CD4-positive, alpha-beta memory T cell (primary cell): ENCODE measurements around the gene KDELR1. TPM values are rescaled to one million over a fixed set of nuclear protein-coding genes. Genes with fewer than 3 reads are reported as not detected.

Experiments used
- CTCF ChIA-PET: fragments of 350-600 bp; sonication (Branson Sonifier 250); formaldehyde crosslinking; loops from one replicate; lab custom pipeline; 2021; ENCODE audit warnings: inconsistent platforms; ENCODE audit not compliant: partially characterized antibody; lab: Charles Lee
- POLR2A ChIA-PET: fragments of 350-600 bp; sonication (Branson Sonifier 250); formaldehyde crosslinking; loops from one replicate; lab custom pipeline; 2021; ENCODE audit not compliant: partially characterized antibody; lab: Charles Lee
- DNase-seq, 5 donors: peaks; one replicate each; pipeline versions ENCODE4 v3.0.0 to v3.0.0-alpha.2; 2020 to 2022; ENCODE audit warnings: mixed read lengths in 1 of 5
- H3K27ac ChIP-seq: one replicate; pipeline ENCODE4 v1.7.0; 2013; ENCODE audit warnings: low read depth, low read length
- H3K27me3 ChIP-seq: 2 replicates; pipeline ENCODE4 v1.7.0; 2013; ENCODE audit warnings: mild to moderate bottlenecking, low read length, moderate library complexity; ENCODE audit not compliant: insufficient read depth
- H3K36me3 ChIP-seq: 2 replicates; pipeline ENCODE4 v1.7.0; 2013; ENCODE audit warnings: mild to moderate bottlenecking, low read length, moderate library complexity; ENCODE audit not compliant: insufficient read depth
- H3K4me1 ChIP-seq: 2 replicates; pipeline ENCODE4 v1.7.0; 2013; ENCODE audit warnings: mild to moderate bottlenecking, low read length, moderate library complexity; ENCODE audit not compliant: insufficient read depth
- H3K4me3 ChIP-seq, 2 donors: one replicate each; pipeline ENCODE4 v1.7.0; 2013; ENCODE audit warnings: low read length in 2 of 2, mild to moderate bottlenecking in 1 of 2
- H3K9me3 ChIP-seq, 2 donors: one replicate each; pipeline ENCODE4 v1.7.0; 2013; ENCODE audit warnings: low read length in 2 of 2, control low read depth in 1 of 2; ENCODE audit not compliant: control insufficient read depth in 1 of 2
- H3K27ac Mint-ChIP-seq, 7 donors: one replicate each; pipeline ENCODE4 v1.8.0; 2020 to 2021; ENCODE audit warnings: mixed read lengths in 7 of 7, mild to moderate bottlenecking in 6 of 7, inconsistent platforms in 3 of 7, moderate library complexity in 3 of 7
- H3K27me3 Mint-ChIP-seq, 2 donors: one replicate each; pipeline ENCODE4 v1.8.0; 2020 to 2021; ENCODE audit warnings: mixed read lengths in 2 of 2
- H3K36me3 Mint-ChIP-seq, 2 donors: one replicate each; pipeline ENCODE4 v1.8.0; 2020 to 2021; ENCODE audit warnings: mixed read lengths in 2 of 2, inconsistent platforms in 1 of 2, mild to moderate bottlenecking in 1 of 2
- H3K4me1 Mint-ChIP-seq, 4 donors: one replicate each; pipeline ENCODE4 v1.8.0; 2020 to 2021; ENCODE audit warnings: mixed read lengths in 4 of 4, mild to moderate bottlenecking in 1 of 4
- H3K4me3 Mint-ChIP-seq, 8 donors: one replicate each; pipeline ENCODE4 v1.8.0; 2020 to 2021; ENCODE audit warnings: mixed read lengths in 8 of 8, mild to moderate bottlenecking in 7 of 8, moderate library complexity in 6 of 8, inconsistent platforms in 3 of 8
- H3K9me3 Mint-ChIP-seq, 8 donors: one replicate each; pipeline ENCODE4 v1.8.0; 2020 to 2021; ENCODE audit warnings: mixed read lengths in 8 of 8, mild to moderate bottlenecking in 5 of 8, inconsistent platforms in 3 of 8, moderate library complexity in 1 of 8
- intact Hi-C: fragments of 100-400 bp; cut with micrococcal nuclease; formaldehyde crosslinking; loops from one replicate; pipeline ENCODE4 v1.15.1; 2023
- polyA plus RNA-seq, 2 donors: library from polyadenylated mRNA; unstranded; fragments of 300-500 nt; fragmentation: Illumina TruSeq; gene quantifications; one replicate each; pipeline ENCODE4 v1.2.3, GENCODE V29; 2021
- total RNA-seq, 2 experiments: library from RNA; stranded (reverse); gene quantifications; one replicate each; pipeline ENCODE4 v1.2.3, GENCODE V29; 2021

KDELR1 gene
- total RNA-seq (10 to 100 TPM; 58.8 to 63.2 TPM), polyA plus RNA-seq (10 to 100 TPM; 17.7 to 28.8 TPM)

GRCh38 chr19:48391100-48392005 is at the start of gene KDELR1:
KDELR1 (minus strand) TSS chr19:48391551; CDS start chr19:48391358, 193 bp downstream.
- Histone ChIP-seq H3K4me3 (peak within 1 kb of the TSS; percentile 63 to 89), H3K27ac (peak within 1 kb of the TSS; percentile 93), H3K36me3 (peaks cover 14% of the 10 kb centered on the region), H3K27me3 (peaks cover 19% of the 10 kb centered on the region), H3K4me1 (peaks cover 41% of the 10 kb centered on the region), H3K9me3 (no peaks in the 10 kb centered on the region)
- CTCF ChIA-PET: interaction anchor here (0.6 to 2.1 kb wide), 29 partner anchors 10 to 1288 kb away, joined by 3 to 28 read pairs (median 5); partner anchors contain the start of genes SYNGR4 and TMEM143
- Mint-ChIP-seq H3K4me3 (peak within 1 kb of the TSS; percentile 91 to 95 (median 94)), H3K4me1 (peaks cover 15 to 49% (median 33%) of the 10 kb centered on the region in 4 donors), H3K36me3 (peaks cover 0 to 20% of the 10 kb centered on the region in 2 donors), H3K27me3 (peaks cover 6 to 19% of the 10 kb centered on the region in 2 donors), H3K9me3 (no peaks in the 10 kb centered on the region), H3K27ac (peak within 1 kb of the TSS; percentile 89 to 98 (median 95))
- POLR2A ChIA-PET: interaction anchor here (0.8 to 2.4 kb wide), 15 partner anchors 9 to 228 kb away, joined by 3 to 46 read pairs (median 4); partner anchors contain the start of genes RPL18, SPHK2, SYNGR4 and TMEM143
- intact Hi-C loops: loop anchor here (1.0 to 2.0 kb wide), 4 partner anchors 27 to 77 kb away; partner anchors contain the start of genes CYTH2, GRWD1 and SYNGR4
- peak; percentile 59 to 79 (median 66) for DNase-seq

- Histone ChIP-seq H3K4me1 (no peaks in the 10 kb centered on the region), H3K27ac (no peak overlapping the region), H3K9me3 (no peaks in the 10 kb centered on the region), H3K4me3 (no peak overlapping the region), H3K36me3 (no peaks in the 10 kb centered on the region), H3K27me3 (peaks cover 4% of the 10 kb centered on the region)
- DNase-seq: no peak
- Mint-ChIP-seq H3K27me3 (peaks cover 20 to 22% of the 10 kb centered on the region in 2 donors), H3K9me3 (no peaks in the 10 kb centered on the region), H3K36me3 (no peaks in the 10 kb centered on the region), H3K4me3 (no peak overlapping the region), H3K27ac (no peak overlapping the region), H3K4me1 (peaks cover 0 to 4% (median 0%) of the 10 kb centered on the region in 4 donors)
- CTCF ChIA-PET: no interaction called here
- POLR2A ChIA-PET: interaction anchor here (1.0 kb wide), 1 partner anchor 17 kb away, joined by 4 read pairs; no protein-coding TSS in a partner anchor
- intact Hi-C loops: no loop called here
Measured at GRCh38 chr19:48436586-48436985, 45.2 kb upstream of the KDELR1 start.

- Mint-ChIP-seq H3K27me3 (peaks cover 16 to 17% of the 10 kb centered on the region in 2 donors), H3K9me3 (peaks cover 0 to 3% (median 0%) of the 10 kb centered on the region in 8 donors), H3K4me1 (no peaks in the 10 kb centered on the region), H3K36me3 (no peaks in the 10 kb centered on the region), H3K27ac (no peak overlapping the region), H3K4me3 (no peak overlapping the region)
- DNase-seq: no peak
- no peaks in the 10 kb centered on the region for H3K36me3 ChIP-seq
- H3K27ac ChIP-seq: no peak overlapping the region
- no peak overlapping the region for H3K4me3 ChIP-seq
- no peaks in the 10 kb centered on the region for H3K27me3 ChIP-seq
- intact Hi-C loops: no loop called here
- no peaks in the 10 kb centered on the region for H3K9me3 ChIP-seq
- ChIA-PET POLR2A (no interaction called here), CTCF (no interaction called here)
- no peaks in the 10 kb centered on the region for H3K4me1 ChIP-seq
Measured at GRCh38 chr19:48433337-48433736, 42.0 kb upstream of the KDELR1 start.

- no peak for DNase-seq
- H3K4me1 ChIP-seq: no peaks in the 10 kb centered on the region
- Mint-ChIP-seq H3K4me1 (peaks cover 0 to 5% (median 3%) of the 10 kb centered on the region in 4 donors), H3K27ac (no peak overlapping the region), H3K9me3 (peaks cover 0 to 3% (median 0%) of the 10 kb centered on the region in 8 donors), H3K27me3 (peaks cover 0 to 3% of the 10 kb centered on the region in 2 donors), H3K36me3 (no peaks in the 10 kb centered on the region), H3K4me3 (no peak overlapping the region)
- no peaks in the 10 kb centered on the region for H3K36me3 ChIP-seq
- H3K4me3 ChIP-seq: no peak overlapping the region
- intact Hi-C loops: no loop called here
- ChIA-PET CTCF (interaction anchor here (1.2 kb wide), 1 partner anchor 121 kb away, joined by 4 read pairs; no protein-coding TSS in a partner anchor), POLR2A (no interaction called here)
- H3K27ac ChIP-seq: no peak overlapping the region
- no peaks in the 10 kb centered on the region for H3K27me3 ChIP-seq
- no peaks in the 10 kb centered on the region for H3K9me3 ChIP-seq
Measured at GRCh38 chr19:48428670-48429069, 37.3 kb upstream of the KDELR1 start.

GRCh38 chr19:48424694-48425219 is 33.4 kb upstream of the KDELR1 start:
- ChIA-PET CTCF (interaction anchor here (0.7 kb wide), 1 partner anchor 145 kb away, joined by 3 read pairs; no protein-coding TSS in a partner anchor), POLR2A (no interaction called here)
- Mint-ChIP-seq H3K4me3 (no peak overlapping the region), H3K9me3 (no peaks in the 10 kb centered on the region), H3K36me3 (no peaks in the 10 kb centered on the region), H3K4me1 (peaks cover 0 to 5% (median 3%) of the 10 kb centered on the region in 4 donors), H3K27ac (no peak overlapping the region), H3K27me3 (peaks cover 0 to 2% of the 10 kb centered on the region in 2 donors)
- no peaks in the 10 kb centered on the region for H3K27me3 ChIP-seq
- no peaks in the 10 kb centered on the region for H3K36me3 ChIP-seq
- no peak overlapping the region for H3K4me3 ChIP-seq
- no peaks in the 10 kb centered on the region for H3K9me3 ChIP-seq
- H3K4me1 ChIP-seq: no peaks in the 10 kb centered on the region
- no peak for DNase-seq
- no peak overlapping the region for H3K27ac ChIP-seq
- intact Hi-C loops: no loop called here

GRCh38 chr19:48421548-48421947 is 30.2 kb upstream of the KDELR1 start:
- CTCF ChIA-PET: no interaction called here
- Mint-ChIP-seq H3K36me3 (no peaks in the 10 kb centered on the region), H3K27me3 (peaks cover 2% of the 10 kb centered on the region in 2 donors), H3K27ac (no peak overlapping the region), H3K9me3 (no peaks in the 10 kb centered on the region), H3K4me1 (peaks cover 6 to 18% (median 15%) of the 10 kb centered on the region in 4 donors), H3K4me3 (no peak overlapping the region)
- no peaks in the 10 kb centered on the region for H3K27me3 ChIP-seq
- DNase-seq: no peak
- no peaks in the 10 kb centered on the region for H3K9me3 ChIP-seq
- POLR2A ChIA-PET: no interaction called here
- intact Hi-C loops: no loop called here
- peaks cover 4% of the 10 kb centered on the region for H3K4me1 ChIP-seq
- no peaks in the 10 kb centered on the region for H3K36me3 ChIP-seq
- H3K4me3 ChIP-seq: no peak overlapping the region
- no peak overlapping the region for H3K27ac ChIP-seq
